Psoas muscle (tissue), 8 donors: ENCODE data around the gene ANKRD11. TPM values are rescaled to one million over a fixed set of nuclear protein-coding genes. Genes with fewer than 3 reads are reported as not detected.

ENCODE experiments used
- ATAC-seq, 4 donors: fragments of 200-7000 bp; cut with Tn5 transposase; one replicate each; pipeline ENCODE4 v1.9.1; 2020; ENCODE audit warnings: moderate library complexity in 3 of 4, mild to moderate bottlenecking in 2 of 4
- DNase-seq, 2 donors: peaks; one replicate each; pipeline ENCODE4 v3.0.0-alpha.2; 2020
- H3K27ac ChIP-seq: fragments of 200-600 bp; one replicate; pipeline ENCODE4 v1.8.0; 2022
- H3K27me3 ChIP-seq, 3 donors: fragments of 200-600 bp in 1 of 3; one replicate each; pipeline versions ENCODE4 v1.6.1 to v1.8.0; 2013 to 2022; ENCODE audit warnings: low read length in 2 of 3, mild to moderate bottlenecking in 2 of 3, moderate library complexity in 1 of 3; ENCODE audit not compliant: insufficient read depth in 3 of 3
- H3K36me3 ChIP-seq, 2 donors: fragments of 200-600 bp in 1 of 2; one replicate each; pipeline versions ENCODE4 v1.6.1 to v1.8.0; 2013 to 2022; ENCODE audit warnings: low read depth in 1 of 2, mild to moderate bottlenecking in 1 of 2, moderate library complexity in 1 of 2; ENCODE audit not compliant: insufficient read depth in 1 of 2
- H3K4me1 ChIP-seq: fragments of 200-600 bp; one replicate; pipeline ENCODE4 v1.8.0; 2022
- H3K4me3 ChIP-seq: fragments of 200-600 bp; one replicate; pipeline ENCODE4 v1.8.0; 2022; ENCODE audit warnings: mild to moderate bottlenecking
- H3K9me3 ChIP-seq: fragments of 200-600 bp; one replicate; pipeline ENCODE4 v1.8.0; 2022
- WGBS, 3 donors: extraction: QIAGEN DNeasy Blood & Tissue Kit; methylation state at CpG; one replicate each; pipeline versions ENCODE4 v1.1.6 to v1.1.7; 2013; 5-methylcytosine and 5-hydroxymethylcytosine counted together
- intact Hi-C, 2 donors: fragments of 100-400 bp; cut with DNase I; formaldehyde crosslinking; loops; one replicate each; pipeline versions ENCODE4 v1.11.0 to v1.14.2; 2022
- polyA plus RNA-seq, 3 donors: library from polyadenylated mRNA; stranded (reverse); fragments of 200-250 nt; gene quantifications; one replicate each; pipeline ENCODE4 v1.2.3, GENCODE V29; 2013
- total RNA-seq, 4 donors: library from RNA; stranded (reverse); fragmentation: NEBNext Ultra II Directional in 2 of 4; extraction: Animal tissue kit (Norgen Biotek cat#: 25700) in 2 of 4; gene quantifications; one replicate each; pipeline versions ENCODE4 v1.2.1 to v1.2.4, GENCODE V29; 2021 to 2023
- TF ChIP-seq, protein P1 (sequence below): fragments of 200-600 bp; IDR thresholded peaks from one replicate; pipeline ENCODE4 v1.8.0; 2022; ENCODE audit warnings: antibody characterized with exemption
- donor health status: healthy with polysubstance abuse.
- donor health status: DM: no; HTN: no; CAD: no; lungs with moderate emphysema.
- donor health status: Bipolar disorder and iron deficiency.
- donor health status: healthy.
- donor health status: DM: yes; HTN: yes; CAD: no.
- donor health status: DM: no; HTN: no; CAD: no.
- donor health status: DM: no; HTN: no; CAD: no.
- donor health status: DM: yes; HTN: yes; CAD: no.

Gene ANKRD11
- total and polyA plus RNA-seq, 7 donors = 22.3 to 72.8 (median 57.2) TPM

DNA sequence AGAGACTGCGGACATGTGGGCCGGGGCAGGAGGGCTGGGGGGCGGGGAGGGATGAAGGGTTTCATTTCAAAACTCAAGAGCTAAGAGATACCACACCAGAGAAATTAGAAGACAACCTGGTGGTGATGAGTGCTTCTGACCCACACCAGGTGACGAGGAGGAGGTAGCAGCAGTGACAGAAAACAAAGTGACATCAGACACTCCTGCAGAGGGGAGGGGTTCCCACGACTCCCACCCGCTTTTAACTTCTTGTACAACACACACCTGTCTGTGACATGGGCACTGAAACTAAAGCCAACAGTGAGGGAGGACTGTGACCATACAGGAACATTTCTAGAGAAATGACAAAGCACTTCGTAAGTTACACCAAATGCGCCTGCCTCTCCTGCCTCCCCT lies 112.9 kb downstream of the ANKRD11 start:
- ATAC-seq = no peak
- Histone ChIP-seq H3K4me3 (no peak overlapping the region), H3K4me1 (peaks cover 73% of the 10 kb centered on the region), H3K9me3 (no peaks in the 10 kb centered on the region), H3K27me3 (no peaks in the 10 kb centered on the region), H3K27ac (no peak overlapping the region), H3K36me3 (no peaks in the 10 kb centered on the region)
- TF ChIP-seq, protein P1, sequence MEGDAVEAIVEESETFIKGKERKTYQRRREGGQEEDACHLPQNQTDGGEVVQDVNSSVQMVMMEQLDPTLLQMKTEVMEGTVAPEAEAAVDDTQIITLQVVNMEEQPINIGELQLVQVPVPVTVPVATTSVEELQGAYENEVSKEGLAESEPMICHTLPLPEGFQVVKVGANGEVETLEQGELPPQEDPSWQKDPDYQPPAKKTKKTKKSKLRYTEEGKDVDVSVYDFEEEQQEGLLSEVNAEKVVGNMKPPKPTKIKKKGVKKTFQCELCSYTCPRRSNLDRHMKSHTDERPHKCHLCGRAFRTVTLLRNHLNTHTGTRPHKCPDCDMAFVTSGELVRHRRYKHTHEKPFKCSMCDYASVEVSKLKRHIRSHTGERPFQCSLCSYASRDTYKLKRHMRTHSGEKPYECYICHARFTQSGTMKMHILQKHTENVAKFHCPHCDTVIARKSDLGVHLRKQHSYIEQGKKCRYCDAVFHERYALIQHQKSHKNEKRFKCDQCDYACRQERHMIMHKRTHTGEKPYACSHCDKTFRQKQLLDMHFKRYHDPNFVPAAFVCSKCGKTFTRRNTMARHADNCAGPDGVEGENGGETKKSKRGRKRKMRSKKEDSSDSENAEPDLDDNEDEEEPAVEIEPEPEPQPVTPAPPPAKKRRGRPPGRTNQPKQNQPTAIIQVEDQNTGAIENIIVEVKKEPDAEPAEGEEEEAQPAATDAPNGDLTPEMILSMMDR = no peak
- no peak for DNase-seq
- intact Hi-C loops = no loop called here
- WGBS, 3 donors = 88 to 90% (median 89%) methylated on average over 8 of the region's 8 CpGs

DNA sequence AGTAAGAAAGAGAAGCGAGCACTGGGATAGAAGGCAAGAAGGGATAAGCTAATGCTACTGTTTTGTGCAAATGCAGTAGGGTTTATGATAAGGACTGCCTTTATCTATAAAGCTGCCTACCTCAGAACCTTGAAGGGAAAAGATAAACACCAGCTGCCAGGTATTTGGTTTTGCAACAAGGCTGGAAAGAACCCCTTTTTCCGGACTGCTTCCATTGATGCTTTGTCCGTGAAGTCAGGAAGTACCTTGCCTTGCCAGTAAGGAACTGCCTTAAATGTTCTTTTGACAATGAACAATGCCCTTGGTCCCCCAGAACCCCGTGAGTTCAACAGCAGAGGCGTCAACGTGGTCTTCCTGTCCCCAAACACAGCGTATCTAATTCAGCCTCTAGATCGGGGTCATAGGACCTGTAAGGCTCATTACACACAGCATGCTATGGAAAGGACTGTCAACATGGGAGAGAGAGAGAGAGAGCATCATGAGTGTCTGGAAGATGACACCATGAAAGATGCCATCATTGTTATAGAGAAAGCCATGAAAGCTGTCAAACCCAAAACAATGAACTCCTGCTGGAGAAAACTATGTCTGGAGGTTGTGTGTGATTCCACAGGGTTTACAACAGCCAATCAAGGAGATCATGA lies 113.4 kb downstream of the ANKRD11 start:
- intact Hi-C loops = no loop called here
- TF ChIP-seq, protein P1 = no peak
- H3K4me3 ChIP-seq = no peak overlapping the region
- H3K9me3 ChIP-seq = no peaks in the 10 kb centered on the region
- H3K27me3 ChIP-seq = no peaks in the 10 kb centered on the region
- 77 to 80% (median 79%) methylated on average over 8 of the region's 8 CpGs for WGBS, 3 donors
- no peaks in the 10 kb centered on the region for H3K36me3 ChIP-seq
- DNase-seq = peak in 1 of 2 donors; percentile 7
- no peak overlapping the region for H3K27ac ChIP-seq
- ATAC-seq = no peak
- H3K4me1 ChIP-seq = peaks cover 73% of the 10 kb centered on the region

DNA sequence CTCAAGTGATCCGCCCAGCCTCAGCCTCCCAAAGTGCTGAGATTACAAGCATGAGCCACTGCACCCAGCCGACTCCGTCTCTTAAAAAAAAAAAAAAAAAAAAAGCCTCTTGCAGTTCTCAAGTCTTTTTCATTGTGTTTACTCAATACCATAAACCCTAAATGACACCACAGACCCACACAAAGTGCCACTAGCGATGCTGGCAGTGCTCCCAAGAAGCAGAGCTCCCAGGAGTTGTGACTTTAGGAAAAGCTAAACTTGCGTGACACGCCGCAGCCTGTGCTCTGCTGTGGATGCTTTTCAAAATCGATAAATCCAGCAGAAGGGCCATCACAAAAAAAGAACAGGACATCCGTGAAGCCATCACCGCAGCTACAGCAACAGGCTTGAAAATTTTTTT lies 114.7 kb downstream of the ANKRD11 start:
- intact Hi-C loops = no loop called here
- Histone ChIP-seq H3K4me1 (peaks cover 79% of the 10 kb centered on the region), H3K27me3 (no peaks in the 10 kb centered on the region), H3K36me3 (no peaks in the 10 kb centered on the region), H3K27ac (no peak overlapping the region), H3K9me3 (no peaks in the 10 kb centered on the region), H3K4me3 (no peak overlapping the region)
- TF ChIP-seq, protein P1 = no peak
- 97 to 98% (median 97%) methylated on average over 10 of the region's 10 CpGs for WGBS, 3 donors
- peak in 1 of 2 donors; percentile 40 for DNase-seq
- no peak for ATAC-seq

DNA sequence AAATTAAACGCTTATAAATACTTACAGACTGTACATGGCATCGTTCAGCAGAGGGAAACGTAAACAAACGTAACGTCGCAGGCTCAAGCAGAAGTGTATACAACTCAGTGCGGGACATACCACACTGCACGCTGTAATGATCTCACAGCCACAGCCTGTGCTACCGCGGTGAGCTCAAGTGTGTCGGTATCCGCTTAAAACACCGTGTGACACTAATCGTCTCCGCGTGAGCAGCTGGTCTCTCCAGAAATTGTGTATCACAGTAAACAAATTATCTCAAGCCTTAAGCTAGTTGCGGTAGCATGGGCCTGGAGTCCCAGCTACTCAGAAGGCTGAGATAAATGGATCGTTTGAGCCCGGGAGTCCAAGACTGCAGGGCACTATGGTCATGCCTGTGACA lies 115.3 kb downstream of the ANKRD11 start:
- Histone ChIP-seq H3K4me1 (peaks cover 83% of the 10 kb centered on the region), H3K27me3 (no peaks in the 10 kb centered on the region), H3K27ac (peak overlapping the region; percentile 64), H3K9me3 (no peaks in the 10 kb centered on the region), H3K4me3 (no peak overlapping the region), H3K36me3 (no peaks in the 10 kb centered on the region)
- 71 to 85% (median 74%) methylated on average over 19 of the region's 19 CpGs for WGBS, 3 donors
- intact Hi-C loops = no loop called here
- no peak for ATAC-seq
- peak in 1 of 2 donors; percentile 6 for DNase-seq
- TF ChIP-seq, protein P1 = no peak
